Pancreas (tissue), 10 donors: ENCODE measurements around the gene WDTC1. TPM values are rescaled to one million over a fixed set of nuclear protein-coding genes. Genes with fewer than 3 reads are reported as not detected.

Experiments used
- ATAC-seq, 4 donors: fragments of 200-7000 bp; cut with Tn5 transposase; one replicate each; pipeline versions ENCODE4 v1.8.0 to v1.9.1; 2020; ENCODE audit warnings: mild to moderate bottlenecking in 4 of 4, moderate library complexity in 4 of 4
- DNase-seq, 6 donors: peaks; one replicate each; pipeline ENCODE4 v3.0.0-alpha.2; 2020
- FAIRE-seq: peaks from 2 replicates; lab custom pipeline; 2012; peaks lifted over from hg19 to GRCh38; lab: Jason Lieb, UNC
- H3K27ac ChIP-seq, 4 donors: fragments of 200-600 bp; sonication (generic); 1 replicate in 3 of 4; 2 replicates in 1 of 4; pipeline versions ENCODE4 v1.5.0 to v1.8.0; 2020
- H3K27me3 ChIP-seq, 4 donors: fragments of 200-600 bp; one replicate each; pipeline ENCODE4 v1.8.0; 2021
- H3K36me3 ChIP-seq, 3 donors: fragments of 200-600 bp; sonication (generic) in 1 of 3; one replicate each; pipeline versions ENCODE4 v1.5.0 to v1.8.0; 2020 to 2021
- H3K4me1 ChIP-seq, 3 donors: fragments of 200-600 bp; one replicate each; pipeline ENCODE4 v1.8.0; 2021
- H3K4me3 ChIP-seq, 4 donors: fragments of 200-600 bp; sonication (generic) in 2 of 4; one replicate each; pipeline versions ENCODE4 v1.5.0 to v1.8.0; 2020 to 2021
- H3K9me3 ChIP-seq, 4 donors: fragments of 200-600 bp; one replicate each; pipeline ENCODE4 v1.8.0; 2021
- WGBS, 2 donors: extraction: QIAGEN DNeasy Blood & Tissue Kit; methylation state at CpG; one replicate each; pipeline ENCODE4 v1.1.7; 2013; 5-methylcytosine and 5-hydroxymethylcytosine counted together
- intact Hi-C, 3 donors: fragments of 100-400 bp; cut with DNase I; formaldehyde crosslinking; loops; one replicate each; pipeline versions ENCODE4 v1.11.1 to v1.14.2; 2022
- polyA plus RNA-seq, 2 donors: library from polyadenylated mRNA; stranded (reverse); fragments of 200-250 nt; gene quantifications; one replicate each; pipeline ENCODE4 v1.2.3, GENCODE V29; 2013
- total RNA-seq, 6 donors: library from RNA; stranded (reverse); fragmentation: NEBNext Ultra II Directional in 4 of 6; extraction: Animal tissue kit (Norgen Biotek cat#: 25700) in 4 of 6; gene quantifications; one replicate each; pipeline versions ENCODE4 v1.2.1 to v1.2.4, GENCODE V29; 2021 to 2023
- TF ChIP-seq, protein P1 (sequence below), 4 donors: fragments of 200-600 bp; sonication (generic) in 3 of 4; IDR thresholded peaks; one replicate each; pipeline versions ENCODE4 v1.5.0 to v1.8.0; 2021; ENCODE audit warnings: antibody characterized with exemption in 4 of 4
- donor health status: healthy with polysubstance abuse.
- donor health status: DM: no; HTN: no; CAD: no; lungs with moderate emphysema.
- donor health status: DM: no; HTN: no; CAD: no.
- donor health status: control.
- donor health status: control.
- donor health status: Bipolar disorder and iron deficiency.
- donor health status: DM: yes; HTN: yes; CAD: no.
- donor health status: DM: no; HTN: no; CAD: no.
- donor health status: DM: no; HTN: no; CAD: no.
- donor health status: DM: yes; HTN: yes; CAD: no.

WDTC1 gene
- total and polyA plus RNA-seq, 8 donors, result 12.2 to 33.2 (median 18.2) TPM

DNA sequence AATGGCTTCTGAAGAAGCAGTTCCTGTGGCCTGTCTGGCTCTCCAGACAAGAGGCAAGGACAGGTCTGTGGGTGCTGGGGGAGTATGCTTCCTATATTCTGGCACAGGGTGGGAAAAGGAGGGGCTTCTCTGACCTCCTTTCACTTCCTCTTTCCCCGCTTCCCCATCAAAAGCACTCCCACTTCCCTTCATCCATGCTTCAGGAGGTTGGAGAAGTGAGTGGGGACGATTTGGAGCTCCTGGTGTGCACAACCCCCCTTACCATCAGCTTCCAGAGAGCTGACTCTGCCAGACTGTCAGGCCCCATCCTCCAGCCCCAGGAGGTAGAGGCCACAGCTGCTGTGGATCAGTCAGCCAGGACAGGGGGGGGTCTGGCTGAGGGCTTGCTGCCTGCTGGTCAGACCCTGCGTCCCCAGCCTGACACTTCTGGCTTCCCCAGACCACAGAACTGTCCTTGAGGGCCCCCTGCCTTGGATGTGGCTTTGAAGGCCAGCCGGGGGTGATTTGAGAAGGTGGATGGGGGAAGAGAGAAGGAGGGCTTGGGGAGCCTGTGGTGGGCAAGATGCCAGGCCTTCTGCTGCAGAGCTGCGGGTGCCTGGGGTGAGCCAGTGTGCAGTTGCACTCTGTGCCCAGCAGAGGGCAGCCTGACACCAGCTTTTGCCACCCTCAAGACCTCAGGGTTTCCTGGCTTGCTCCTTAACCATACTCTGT lies 66.1 kb downstream of the WDTC1 start:
- ATAC-seq, result peak; percentile 88 to 95 (median 91)
- H3K27me3 ChIP-seq, result no peaks in the 10 kb centered on the region
- DNase-seq, result peak; percentile 65 to 92 (median 86)
- no peak for FAIRE-seq
- H3K27ac ChIP-seq, result peak overlapping the region in 1 of 4 donors; percentile 21
- no peak overlapping the region for H3K4me3 ChIP-seq
- 47 to 50% methylated on average over 5 of the region's 5 CpGs for WGBS, 2 donors
- H3K4me1 ChIP-seq, result no peaks in the 10 kb centered on the region
- intact Hi-C loops, result loop anchor here in 1 of 3 donors (10.0 kb wide), 1 partner anchor 94 kb away; the partner anchor contains the start of gene GPR3
- TF ChIP-seq, protein P1, sequence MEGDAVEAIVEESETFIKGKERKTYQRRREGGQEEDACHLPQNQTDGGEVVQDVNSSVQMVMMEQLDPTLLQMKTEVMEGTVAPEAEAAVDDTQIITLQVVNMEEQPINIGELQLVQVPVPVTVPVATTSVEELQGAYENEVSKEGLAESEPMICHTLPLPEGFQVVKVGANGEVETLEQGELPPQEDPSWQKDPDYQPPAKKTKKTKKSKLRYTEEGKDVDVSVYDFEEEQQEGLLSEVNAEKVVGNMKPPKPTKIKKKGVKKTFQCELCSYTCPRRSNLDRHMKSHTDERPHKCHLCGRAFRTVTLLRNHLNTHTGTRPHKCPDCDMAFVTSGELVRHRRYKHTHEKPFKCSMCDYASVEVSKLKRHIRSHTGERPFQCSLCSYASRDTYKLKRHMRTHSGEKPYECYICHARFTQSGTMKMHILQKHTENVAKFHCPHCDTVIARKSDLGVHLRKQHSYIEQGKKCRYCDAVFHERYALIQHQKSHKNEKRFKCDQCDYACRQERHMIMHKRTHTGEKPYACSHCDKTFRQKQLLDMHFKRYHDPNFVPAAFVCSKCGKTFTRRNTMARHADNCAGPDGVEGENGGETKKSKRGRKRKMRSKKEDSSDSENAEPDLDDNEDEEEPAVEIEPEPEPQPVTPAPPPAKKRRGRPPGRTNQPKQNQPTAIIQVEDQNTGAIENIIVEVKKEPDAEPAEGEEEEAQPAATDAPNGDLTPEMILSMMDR (IDR thresholded peaks at IDR 0.05), result peak; percentile 97 to 99 (median 98)
- peaks cover 0 to 30% (median 8%) of the 10 kb centered on the region in 3 donors for H3K36me3 ChIP-seq
- H3K9me3 ChIP-seq, result no peaks in the 10 kb centered on the region

DNA sequence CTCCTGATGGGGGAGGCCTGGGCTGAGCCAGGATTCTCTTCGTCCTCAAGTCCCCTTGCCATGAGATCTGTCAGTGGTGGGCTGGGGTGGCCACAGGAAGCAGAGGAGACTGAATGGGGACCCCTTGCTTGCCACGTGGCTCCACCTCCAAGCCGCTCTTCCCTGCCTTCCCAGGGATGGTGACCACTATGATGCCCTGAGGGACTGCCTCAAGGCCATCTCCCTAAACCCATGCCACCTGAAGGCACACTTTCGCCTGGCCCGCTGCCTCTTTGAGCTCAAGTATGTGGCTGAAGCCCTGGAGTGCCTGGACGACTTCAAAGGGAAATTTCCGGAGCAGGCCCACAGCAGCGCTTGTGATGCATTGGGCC lies 66.6 kb downstream of the WDTC1 start:
- TF ChIP-seq, protein P1 (IDR thresholded peaks at IDR 0.05), result no peak
- Histone ChIP-seq H3K27ac (no peak overlapping the region), H3K9me3 (no peaks in the 10 kb centered on the region), H3K27me3 (no peaks in the 10 kb centered on the region), H3K4me1 (no peaks in the 10 kb centered on the region), H3K36me3 (peaks cover 0 to 27% (median 8%) of the 10 kb centered on the region in 3 donors), H3K4me3 (no peak overlapping the region)
- intact Hi-C loops, result loop anchor here in 1 of 3 donors (10.0 kb wide), 1 partner anchor 94 kb away; the partner anchor contains the start of gene GPR3
- FAIRE-seq (no peak), DNase-seq (peak in 2 of 6 donors; percentile 56 to 72), ATAC-seq (no peak)
- 79 to 83% methylated on average over 8 of the region's 8 CpGs for WGBS, 2 donors

DNA sequence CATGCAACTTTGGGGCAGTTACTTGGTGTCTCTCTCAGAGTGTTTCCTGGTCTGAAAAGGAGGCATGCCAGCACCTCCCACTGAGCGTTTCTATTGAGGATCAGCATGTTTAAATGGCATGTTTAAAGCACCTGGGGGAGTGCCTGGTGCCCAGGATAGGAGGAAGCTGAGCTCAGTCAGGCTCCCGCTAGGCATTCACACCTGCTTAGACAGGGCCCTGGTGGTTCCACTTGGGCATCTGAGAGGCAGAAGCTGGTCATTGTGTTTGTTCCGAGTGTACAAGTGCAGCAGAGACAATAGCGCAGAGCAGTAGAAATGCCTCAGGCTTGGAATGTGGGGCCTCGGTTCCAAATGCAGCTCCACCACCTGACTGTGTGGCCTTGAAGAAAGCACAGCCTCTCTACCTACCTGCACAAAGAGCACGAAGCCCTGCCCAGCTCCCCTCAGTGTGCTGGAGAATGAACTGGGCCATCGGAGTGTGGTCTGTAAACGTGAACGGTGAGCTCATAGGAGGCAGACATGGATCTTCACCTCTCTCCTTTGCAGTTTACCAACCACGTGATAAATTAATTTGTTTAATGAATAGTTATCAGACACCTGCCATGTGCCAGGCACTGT lies 67.3 kb downstream of the WDTC1 start:
- Histone ChIP-seq H3K27me3 (no peaks in the 10 kb centered on the region), H3K4me3 (no peak overlapping the region), H3K36me3 (peaks cover 0 to 25% (median 8%) of the 10 kb centered on the region in 3 donors), H3K27ac (no peak overlapping the region), H3K4me1 (no peaks in the 10 kb centered on the region), H3K9me3 (no peaks in the 10 kb centered on the region)
- 75 to 77% methylated on average over 10 of the region's 10 CpGs for WGBS, 2 donors
- DNase-seq (peak in 1 of 6 donors; percentile 30), FAIRE-seq (no peak), ATAC-seq (no peak)
- intact Hi-C loops, result loop anchor here in 1 of 3 donors (10.0 kb wide), 1 partner anchor 93 kb away; the partner anchor contains the start of gene GPR3
- TF ChIP-seq, protein P1 (IDR thresholded peaks at IDR 0.05), result no peak

DNA sequence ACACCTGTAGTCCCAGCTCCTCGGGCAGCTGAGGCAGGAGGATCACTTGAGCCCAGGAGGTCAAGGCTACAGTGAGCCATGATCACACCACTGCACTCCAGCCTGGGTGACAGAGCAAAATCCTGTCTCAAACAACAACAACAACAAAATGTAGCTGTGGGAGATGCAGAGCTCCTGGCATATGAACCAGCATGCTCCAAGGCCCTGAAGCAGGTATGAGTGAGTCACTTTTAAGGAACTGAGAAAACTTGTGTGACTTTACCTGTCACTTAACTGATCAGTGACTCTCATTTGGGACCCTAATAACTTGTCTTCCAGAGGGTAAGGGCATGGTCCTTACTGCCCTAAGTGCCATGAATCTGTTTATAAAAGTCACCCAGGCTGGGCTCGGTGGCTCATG lies 68.2 kb downstream of the WDTC1 start:
- TF ChIP-seq, protein P1 (IDR thresholded peaks at IDR 0.05), result no peak
- DNase-seq, result no peak
- no peak for ATAC-seq
- Histone ChIP-seq H3K4me3 (no peak overlapping the region), H3K27ac (no peak overlapping the region), H3K9me3 (no peaks in the 10 kb centered on the region), H3K4me1 (no peaks in the 10 kb centered on the region), H3K27me3 (no peaks in the 10 kb centered on the region), H3K36me3 (peaks cover 0 to 16% (median 7%) of the 10 kb centered on the region in 3 donors)
- intact Hi-C loops, result loop anchor here in 1 of 3 donors (10.0 kb wide), 1 partner anchor 92 kb away; the partner anchor contains the start of gene GPR3
- WGBS, 2 donors, result 92 to 93% methylated on average over 2 of the region's 2 CpGs
- FAIRE-seq, result no peak
